Vagina (tissue), 2 donors: ENCODE measurements around the gene KCNK2. TPM values are rescaled to one million over a fixed set of nuclear protein-coding genes. Genes with fewer than 3 reads are reported as not detected.

ENCODE experiments used
- DNase-seq, 2 donors: peaks; one replicate each; pipeline ENCODE4 v3.0.0-alpha.2; 2017; ENCODE audit errors: extremely low spot score in 2 of 2
- H3K27ac ChIP-seq: fragments of 200-600 bp; sonication (generic); one replicate; pipeline ENCODE4 v1.5.1; 2019
- H3K27me3 ChIP-seq: fragments of 200-600 bp; sonication (generic); one replicate; pipeline ENCODE4 v1.5.1; 2019
- H3K36me3 ChIP-seq, 2 donors: fragments of 200-600 bp; sonication (generic); one replicate each; pipeline ENCODE4 v1.5.1; 2017 to 2019
- H3K4me1 ChIP-seq: fragments of 200-600 bp; sonication (generic); one replicate; pipeline ENCODE4 v1.5.1; 2019
- H3K4me3 ChIP-seq, 2 donors: fragments of 200-600 bp; sonication (generic); 1 replicate in 1 of 2; 2 replicates in 1 of 2; pipeline ENCODE4 v1.5.1; 2016 to 2019
- H3K9me3 ChIP-seq: fragments of 200-600 bp; sonication (generic); one replicate; pipeline ENCODE4 v1.5.1; 2019
- POLR2A ChIP-seq, 2 donors: fragments of 450-650 bp; IDR thresholded peaks; one replicate each; pipeline ENCODE4 v1.6.1; 2017; ENCODE audit warnings: antibody characterized with exemption in 2 of 2, mild to moderate bottlenecking in 2 of 2, moderate library complexity in 2 of 2
- POLR2AphosphoS5 ChIP-seq, 2 donors: sonication (generic); formaldehyde crosslinking; IDR thresholded peaks; one replicate each; pipeline ENCODE4 v1.9.0; 2017; ENCODE audit warnings: antibody characterized with exemption in 2 of 2, mild to moderate bottlenecking in 2 of 2, low read depth in 1 of 2; ENCODE audit not compliant: insufficient read depth in 1 of 2
- intact Hi-C: fragments of 100-400 bp; cut with DNase I; formaldehyde crosslinking; loops from one replicate; pipeline ENCODE4 v1.15.1; 2023
- total RNA-seq: library from RNA; depleted of rRNA; stranded (reverse); fragments of >200 nt; gene quantifications from one replicate; pipeline ENCODE4 v1.2.3, GENCODE V29; 2016
- TF ChIP-seq, protein P1 (sequence below), 3 experiments: fragments of 450-650 bp in 2 of 3; fragments of 200-600 bp in 1 of 3; sonication (generic) in 1 of 3; IDR thresholded peaks; one replicate each; pipeline ENCODE4 v1.5.1; 2017 to 2019; ENCODE audit warnings: antibody characterized with exemption in 3 of 3, mild to moderate bottlenecking in 2 of 3, moderate library complexity in 2 of 3

Gene KCNK2
- total RNA-seq, 1 donor from 2014 or later = 2.5 TPM

DNA sequence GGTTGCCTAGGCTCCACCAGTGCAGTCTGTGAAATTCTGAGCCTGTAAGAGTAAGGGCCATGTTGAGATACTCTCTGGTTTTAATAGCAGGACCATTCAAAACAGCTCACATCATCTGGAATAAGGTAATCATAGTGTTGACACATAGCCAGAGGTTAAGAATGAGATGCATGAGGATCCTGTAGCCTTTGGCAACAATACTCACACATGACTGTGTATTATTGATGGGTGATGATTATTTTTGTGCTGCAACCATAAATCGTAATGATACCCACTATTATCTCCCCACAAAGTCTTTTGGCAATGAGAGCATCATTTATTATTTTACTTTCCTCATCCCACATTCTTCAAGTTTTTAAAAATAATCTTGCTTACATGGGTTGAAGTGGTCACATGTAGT lies 35.5 kb downstream of the KCNK2 start:
- H3K27ac ChIP-seq = no peak overlapping the region
- intact Hi-C loops = no loop called here

DNA sequence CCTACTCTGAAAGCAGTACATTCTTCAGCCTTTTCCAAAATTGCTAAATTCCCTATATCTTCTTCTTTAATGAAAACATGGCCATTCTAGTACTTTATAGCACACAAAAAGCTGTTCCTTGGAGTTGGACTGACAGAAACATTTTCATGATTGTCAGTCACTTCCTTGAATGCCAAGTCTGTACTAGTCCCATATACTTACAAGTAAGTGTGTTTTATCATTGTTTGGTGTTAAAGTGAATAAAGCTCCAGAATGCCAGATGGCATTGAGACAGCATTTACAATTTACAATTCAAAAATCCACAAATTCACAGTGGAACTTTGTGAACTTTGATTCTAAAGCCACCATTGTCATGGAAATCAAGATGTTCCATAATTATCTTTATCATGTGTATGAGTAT lies 36.5 kb downstream of the KCNK2 start:
- no peak overlapping the region for H3K4me3 ChIP-seq
- H3K4me1 ChIP-seq = no peaks in the 10 kb centered on the region
- DNase-seq = no peak
- intact Hi-C loops = no loop called here
- no peak overlapping the region for H3K27ac ChIP-seq
- TF ChIP-seq POLR2AphosphoS5 (IDR thresholded peaks at IDR 0.05; ENCODE audit: insufficient read depth in 1 of 2, low read depth in 1 of 2) = no peak
- TF ChIP-seq, protein P1, sequence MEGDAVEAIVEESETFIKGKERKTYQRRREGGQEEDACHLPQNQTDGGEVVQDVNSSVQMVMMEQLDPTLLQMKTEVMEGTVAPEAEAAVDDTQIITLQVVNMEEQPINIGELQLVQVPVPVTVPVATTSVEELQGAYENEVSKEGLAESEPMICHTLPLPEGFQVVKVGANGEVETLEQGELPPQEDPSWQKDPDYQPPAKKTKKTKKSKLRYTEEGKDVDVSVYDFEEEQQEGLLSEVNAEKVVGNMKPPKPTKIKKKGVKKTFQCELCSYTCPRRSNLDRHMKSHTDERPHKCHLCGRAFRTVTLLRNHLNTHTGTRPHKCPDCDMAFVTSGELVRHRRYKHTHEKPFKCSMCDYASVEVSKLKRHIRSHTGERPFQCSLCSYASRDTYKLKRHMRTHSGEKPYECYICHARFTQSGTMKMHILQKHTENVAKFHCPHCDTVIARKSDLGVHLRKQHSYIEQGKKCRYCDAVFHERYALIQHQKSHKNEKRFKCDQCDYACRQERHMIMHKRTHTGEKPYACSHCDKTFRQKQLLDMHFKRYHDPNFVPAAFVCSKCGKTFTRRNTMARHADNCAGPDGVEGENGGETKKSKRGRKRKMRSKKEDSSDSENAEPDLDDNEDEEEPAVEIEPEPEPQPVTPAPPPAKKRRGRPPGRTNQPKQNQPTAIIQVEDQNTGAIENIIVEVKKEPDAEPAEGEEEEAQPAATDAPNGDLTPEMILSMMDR (IDR thresholded peaks at IDR 0.05) = no peak
- no peak for TF ChIP-seq POLR2A (IDR thresholded peaks at IDR 0.05)
- H3K9me3 ChIP-seq = no peaks in the 10 kb centered on the region
- H3K27me3 ChIP-seq = no peaks in the 10 kb centered on the region
- no peaks in the 10 kb centered on the region for H3K36me3 ChIP-seq

More for the DNA sequence above, 35.5 kb downstream of the KCNK2 start:
- TF ChIP-seq POLR2A (IDR thresholded peaks at IDR 0.05) (no peak), POLR2AphosphoS5 (IDR thresholded peaks at IDR 0.05; ENCODE audit: insufficient read depth in 1 of 2, low read depth in 1 of 2) (no peak)
- TF ChIP-seq, protein P1 (IDR thresholded peaks at IDR 0.05) = no peak
- H3K27me3 ChIP-seq = no peaks in the 10 kb centered on the region
- H3K4me1 ChIP-seq = no peaks in the 10 kb centered on the region
- no peak for DNase-seq
- no peaks in the 10 kb centered on the region for H3K9me3 ChIP-seq
- H3K36me3 ChIP-seq = no peaks in the 10 kb centered on the region
- H3K4me3 ChIP-seq = no peak overlapping the region

DNA sequence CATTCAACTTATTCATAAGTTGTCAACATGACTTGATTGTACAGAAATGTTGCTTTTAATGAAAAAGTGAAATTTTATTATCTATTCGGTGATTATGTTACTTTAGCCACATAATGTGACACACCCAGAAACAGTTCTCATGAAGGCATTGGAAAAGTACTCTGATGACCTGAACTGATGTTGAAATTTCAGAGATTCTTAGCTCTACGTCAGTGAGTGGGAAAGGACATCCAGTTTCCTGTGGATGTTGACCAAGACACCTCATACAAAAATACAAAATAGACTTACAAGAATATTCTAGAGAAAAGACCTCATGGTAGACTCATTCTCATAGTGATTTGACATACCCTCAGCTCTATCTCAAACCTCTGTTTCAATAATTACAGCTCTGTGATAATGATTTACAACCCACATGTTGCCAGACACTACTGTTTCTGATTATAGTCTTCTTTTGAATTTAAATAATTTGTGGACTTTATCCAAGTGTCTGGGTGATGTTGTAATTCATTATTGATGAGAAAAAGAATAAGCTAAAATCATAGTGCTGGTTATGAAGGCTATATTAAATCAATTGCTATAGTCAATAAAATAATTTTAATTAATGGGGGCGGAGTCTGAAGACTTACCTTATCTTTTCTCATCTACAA lies 37.3 kb downstream of the KCNK2 start:
- H3K27me3 ChIP-seq = no peaks in the 10 kb centered on the region
- no peak for DNase-seq
- TF ChIP-seq POLR2A (IDR thresholded peaks at IDR 0.05) (no peak), POLR2AphosphoS5 (IDR thresholded peaks at IDR 0.05; ENCODE audit: insufficient read depth in 1 of 2, low read depth in 1 of 2) (no peak)
- no peaks in the 10 kb centered on the region for H3K9me3 ChIP-seq
- H3K4me1 ChIP-seq = no peaks in the 10 kb centered on the region
- H3K27ac ChIP-seq = no peak overlapping the region
- H3K36me3 ChIP-seq = no peaks in the 10 kb centered on the region
- H3K4me3 ChIP-seq = no peak overlapping the region
- intact Hi-C loops = no loop called here

DNA sequence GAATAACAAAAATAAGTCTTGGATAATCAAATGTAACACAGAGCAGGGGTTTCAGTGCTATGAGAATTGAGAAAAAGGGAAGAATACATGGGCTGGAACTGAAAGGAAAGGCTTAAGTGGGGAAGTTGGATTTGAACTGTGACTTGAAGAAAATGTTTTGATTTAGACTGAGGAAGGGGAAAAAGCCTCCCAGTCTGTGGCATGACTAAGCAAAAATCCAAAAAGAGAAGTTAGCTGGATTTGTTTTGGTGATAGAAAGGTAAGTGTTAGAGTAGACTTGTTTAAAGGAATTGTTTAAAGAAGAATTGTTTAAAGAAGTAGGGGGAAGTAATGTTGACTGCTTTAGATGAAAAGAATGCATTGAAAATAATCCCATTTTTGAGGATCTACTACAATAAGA lies 46.0 kb downstream of the KCNK2 start:
- TF ChIP-seq, protein P1 (IDR thresholded peaks at IDR 0.05) = no peak
- no peak for TF ChIP-seq POLR2AphosphoS5 (IDR thresholded peaks at IDR 0.05; ENCODE audit: insufficient read depth in 1 of 2, low read depth in 1 of 2)
- no peak for TF ChIP-seq POLR2A (IDR thresholded peaks at IDR 0.05)
- Histone ChIP-seq H3K27me3 (no peaks in the 10 kb centered on the region), H3K9me3 (no peaks in the 10 kb centered on the region), H3K36me3 (no peaks in the 10 kb centered on the region), H3K4me1 (no peaks in the 10 kb centered on the region), H3K27ac (no peak overlapping the region), H3K4me3 (no peak overlapping the region)
- intact Hi-C loops = no loop called here
- DNase-seq = no peak

DNA sequence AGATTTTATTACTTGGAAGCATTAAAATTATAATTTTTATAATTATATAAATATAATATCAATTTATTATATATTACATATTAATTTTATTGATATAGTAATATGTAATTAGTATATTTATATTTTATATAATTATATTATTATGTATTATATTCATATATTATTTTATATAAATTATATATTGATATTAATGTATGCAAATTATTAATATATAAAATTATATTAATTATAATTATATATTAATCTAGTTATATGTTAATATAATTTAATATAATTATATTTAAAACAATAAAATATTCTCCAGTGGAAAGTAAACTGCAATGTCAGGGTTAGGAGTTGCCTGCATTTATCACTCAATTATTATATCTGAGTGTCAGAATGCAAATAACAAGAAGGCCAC lies 48.8 kb downstream of the KCNK2 start:
- DNase-seq = no peak
- intact Hi-C loops = no loop called here
- H3K4me3 ChIP-seq = no peak overlapping the region
- H3K27ac ChIP-seq = no peak overlapping the region
- no peaks in the 10 kb centered on the region for H3K36me3 ChIP-seq
- no peaks in the 10 kb centered on the region for H3K9me3 ChIP-seq
- H3K4me1 ChIP-seq = no peaks in the 10 kb centered on the region
- TF ChIP-seq POLR2A (IDR thresholded peaks at IDR 0.05) = no peak
- H3K27me3 ChIP-seq = no peaks in the 10 kb centered on the region

DNA sequence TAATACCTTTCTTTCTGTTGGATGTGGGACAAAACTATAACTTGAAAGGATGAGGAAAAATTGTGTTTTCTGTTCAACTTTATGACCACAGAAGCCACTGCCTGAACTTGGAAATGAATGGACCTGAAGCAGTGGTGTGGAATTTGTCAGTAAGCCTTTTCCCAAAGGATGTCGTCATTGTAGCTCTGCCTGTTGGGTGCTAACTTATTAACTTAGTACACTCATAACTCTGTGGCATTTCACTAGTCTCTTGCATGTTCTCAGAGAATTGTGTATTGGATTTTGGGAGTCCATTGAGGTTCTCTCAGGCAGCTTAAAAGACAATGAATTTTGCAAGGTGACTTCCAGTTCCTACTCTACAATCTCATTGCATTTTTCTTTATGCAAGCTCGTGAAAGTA lies 49.6 kb downstream of the KCNK2 start:
- Histone ChIP-seq H3K27me3 (no peaks in the 10 kb centered on the region), H3K27ac (no peak overlapping the region), H3K9me3 (no peaks in the 10 kb centered on the region), H3K4me1 (no peaks in the 10 kb centered on the region), H3K4me3 (no peak overlapping the region), H3K36me3 (no peaks in the 10 kb centered on the region)
- intact Hi-C loops = no loop called here
- TF ChIP-seq POLR2AphosphoS5 (IDR thresholded peaks at IDR 0.05; ENCODE audit: insufficient read depth in 1 of 2, low read depth in 1 of 2) = no peak
- no peak for TF ChIP-seq POLR2A (IDR thresholded peaks at IDR 0.05)
- TF ChIP-seq, protein P1 (IDR thresholded peaks at IDR 0.05) = no peak
- DNase-seq = no peak
